ENCODE results near the gene TMEM167A. TPM values are rescaled to one million over a fixed set of nuclear protein-coding genes. Genes with fewer than 3 reads are reported as not detected.

TMEM167A gene
- polyA plus RNA-seq, 4 donors, result 100 to 144 (median 138) TPM

GRCh38 chr5:83036991-83037575 is 40.1 kb downstream of the TMEM167A start:
- no peak for DNase-seq (ENCODE audit: low read depth in 4 of 4, low spot score in 3 of 4)

- no peak for DNase-seq (ENCODE audit: low read depth in 4 of 4, low spot score in 3 of 4)
Measured at GRCh38 chr5:83035373-83036100, 41.7 kb downstream of the TMEM167A start.

- no peak for DNase-seq (ENCODE audit: low read depth in 4 of 4, low spot score in 3 of 4)
Measured at GRCh38 chr5:83034528-83035207, 42.5 kb downstream of the TMEM167A start.

DNA sequence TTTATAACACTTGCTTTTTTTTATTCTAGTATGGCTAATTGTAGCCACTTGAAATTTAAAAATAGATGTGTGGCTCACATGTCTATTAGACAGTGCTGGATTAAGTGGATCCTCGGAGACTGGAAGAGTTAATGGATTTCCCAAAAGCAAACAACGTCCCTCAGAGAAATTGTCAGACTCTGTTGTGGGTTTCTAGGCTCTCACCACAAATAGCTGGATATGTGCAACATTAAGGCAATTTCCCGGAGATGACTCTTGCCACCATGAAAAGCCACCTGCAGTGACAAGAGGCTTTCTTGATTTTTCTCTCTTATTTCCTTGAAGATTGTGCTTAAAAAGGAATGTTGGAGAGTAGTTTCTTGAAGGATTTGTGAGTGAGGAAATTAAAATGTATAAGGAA is 43.2 kb downstream of the TMEM167A start:
- DNase-seq (ENCODE audit: low read depth in 4 of 4, low spot score in 3 of 4), result no peak

DNA sequence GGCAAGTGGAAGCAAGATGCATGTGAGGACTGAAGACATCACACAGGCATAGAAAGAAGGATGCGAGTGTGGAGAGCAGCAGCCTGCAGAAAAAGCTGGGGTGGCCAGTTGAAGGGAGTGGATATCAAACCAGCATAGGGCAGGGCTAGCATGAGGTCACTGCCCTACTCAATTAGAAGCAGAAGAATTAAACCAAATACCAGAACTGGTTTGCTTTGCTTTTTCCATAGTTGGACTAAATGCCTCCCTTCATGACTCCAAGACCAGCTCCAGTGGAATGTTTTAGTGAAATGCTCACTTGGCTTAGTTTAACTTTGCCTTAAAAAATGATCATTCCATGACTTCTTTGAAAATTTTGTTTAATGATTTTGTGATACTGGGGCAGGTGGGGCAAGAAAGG is 45.8 kb downstream of the TMEM167A start:
- DNase-seq (ENCODE audit: low read depth in 4 of 4, low spot score in 3 of 4), result no peak

- no peak for DNase-seq (ENCODE audit: low read depth in 4 of 4, low spot score in 3 of 4)
Measured at GRCh38 chr5:83029912-83030311, 47.3 kb downstream of the TMEM167A start.

DNA sequence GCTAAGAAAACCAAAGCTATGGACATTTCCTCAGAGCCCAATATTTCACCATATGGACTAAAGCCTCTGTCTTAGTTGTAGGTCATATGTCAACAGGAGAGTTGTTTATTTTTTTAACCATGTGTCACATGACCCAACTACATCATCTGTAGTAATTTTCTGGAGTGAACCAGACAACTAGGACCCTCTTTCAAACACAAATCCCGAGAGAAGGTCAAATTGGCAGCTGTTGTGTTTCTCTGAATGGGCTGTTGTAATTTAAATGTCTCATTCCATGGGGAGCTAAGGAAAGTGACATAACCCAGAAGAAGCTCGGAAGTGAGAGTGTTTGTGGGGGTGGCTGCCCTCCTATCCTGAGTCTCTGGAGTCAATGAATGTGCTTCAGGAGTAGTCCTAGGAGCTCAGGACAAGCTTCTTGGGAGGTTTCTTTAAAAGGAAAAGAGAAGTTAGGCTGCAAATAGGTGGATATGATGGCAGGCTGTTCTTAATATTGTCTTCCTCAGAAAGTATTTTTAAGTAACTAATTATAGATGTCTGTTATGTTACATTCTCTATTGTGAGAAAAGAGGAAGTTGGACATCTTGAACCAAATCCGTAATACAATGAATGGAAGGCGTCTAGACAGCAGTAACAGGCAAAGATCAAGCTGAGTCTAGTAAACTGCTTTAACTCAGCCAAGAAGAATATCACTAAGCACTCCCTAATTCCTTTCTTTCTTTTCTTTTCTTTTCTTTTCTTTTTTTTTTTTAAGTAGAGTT is 50.1 kb downstream of the TMEM167A start:
- no peak for DNase-seq (ENCODE audit: low read depth in 4 of 4, low spot score in 3 of 4)

DNA sequence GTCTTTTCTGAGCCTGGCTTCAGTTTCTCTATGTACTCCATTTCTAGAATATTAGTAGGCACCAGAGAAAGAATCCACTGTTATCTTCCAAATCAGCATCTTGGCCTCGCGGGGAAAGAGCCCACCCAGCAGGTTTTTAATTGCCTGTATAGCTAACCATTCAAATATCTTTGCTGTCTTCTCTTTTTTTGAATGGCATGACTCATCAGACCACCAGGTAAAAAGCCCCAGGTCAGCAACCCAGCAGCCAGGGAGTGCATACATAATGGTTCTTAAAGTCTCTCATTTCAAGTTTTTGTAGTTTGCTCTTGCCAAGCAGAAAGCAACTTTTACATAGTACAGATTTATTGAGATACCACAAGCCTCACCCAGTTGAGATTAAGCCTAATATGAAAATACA is 50.7 kb downstream of the TMEM167A start:
- DNase-seq (ENCODE audit: low read depth in 4 of 4, low spot score in 3 of 4), result no peak

- DNase-seq (ENCODE audit: low read depth in 4 of 4, low spot score in 3 of 4), result no peak
Measured at GRCh38 chr5:83025690-83026478, 51.3 kb downstream of the TMEM167A start.

- no peak for DNase-seq (ENCODE audit: low read depth in 4 of 4, low spot score in 3 of 4)
Measured at GRCh38 chr5:83022334-83022733, 54.9 kb downstream of the TMEM167A start.

- DNase-seq (ENCODE audit: low read depth in 4 of 4, low spot score in 3 of 4), result no peak
Measured at GRCh38 chr5:83015676-83016075, 61.5 kb downstream of the TMEM167A start.

DNA sequence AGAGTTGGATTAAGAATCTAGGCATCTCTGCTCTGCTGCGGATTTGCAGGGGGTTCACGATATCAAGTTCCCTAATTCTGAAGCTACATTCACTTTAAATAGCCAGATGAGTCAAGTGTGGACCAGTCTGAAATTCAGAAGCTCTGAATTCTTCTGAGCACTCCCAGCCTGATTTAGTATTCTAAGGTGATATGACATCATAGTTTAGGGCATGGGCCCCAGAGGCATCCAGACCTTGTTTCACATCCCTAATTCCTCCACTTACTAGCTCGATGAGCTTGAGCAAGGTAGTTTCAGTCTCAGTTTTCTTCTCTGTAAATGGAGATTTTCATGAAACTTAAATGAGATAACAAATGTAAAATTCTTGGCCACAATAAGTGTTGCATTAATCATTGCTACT is 65.2 kb downstream of the TMEM167A start:
- no peak for DNase-seq (ENCODE audit: low read depth in 4 of 4, low spot score in 3 of 4)

- DNase-seq (ENCODE audit: low read depth in 4 of 4, low spot score in 3 of 4), result no peak
Measured at GRCh38 chr5:83009408-83009807, 67.8 kb downstream of the TMEM167A start.

- DNase-seq (ENCODE audit: low read depth in 4 of 4, low spot score in 3 of 4), result no peak
Measured at GRCh38 chr5:83007755-83008154, 69.4 kb downstream of the TMEM167A start.

GRCh38 chr5:83006683-83007283 is 70.4 kb downstream of the TMEM167A start:
- no peak for DNase-seq (ENCODE audit: low read depth in 4 of 4, low spot score in 3 of 4)

- no peak for DNase-seq (ENCODE audit: low read depth in 4 of 4, low spot score in 3 of 4)
Measured at GRCh38 chr5:83003791-83004190, 73.4 kb downstream of the TMEM167A start.

Measured in right renal pelvis (tissue), 4 donors.